GM15510 (cell line): ENCODE results near the gene DPP7.

Source experiments
- POLR2A ChIP-seq: IDR thresholded peaks from 3 replicates; pipeline ENCODE4 v1.6.1; 2011; ENCODE audit warnings: borderline replicate concordance; ENCODE audit not compliant: insufficient read length; ENCODE audit errors: extremely low read depth

The DPP7 gene

DNA sequence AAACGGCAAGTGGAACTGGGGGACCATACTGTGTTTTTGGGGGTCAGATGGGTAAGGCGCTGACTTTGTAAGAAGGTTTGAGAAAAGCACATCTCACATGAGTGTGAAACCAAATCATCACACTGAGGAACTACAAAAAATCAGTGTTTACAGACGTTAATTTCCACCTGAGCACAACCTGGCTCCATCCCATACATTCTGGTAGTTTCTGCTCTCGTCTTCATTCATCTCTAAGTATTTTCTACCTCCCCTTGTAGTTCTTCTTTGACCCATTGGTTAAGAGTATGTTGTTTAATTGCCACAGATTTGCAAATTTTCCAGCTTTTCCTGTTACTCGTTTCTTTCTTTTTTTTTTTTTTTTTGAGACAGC, 8.9 kb upstream of the DPP7 start:
- no peak for TF ChIP-seq POLR2A

DNA sequence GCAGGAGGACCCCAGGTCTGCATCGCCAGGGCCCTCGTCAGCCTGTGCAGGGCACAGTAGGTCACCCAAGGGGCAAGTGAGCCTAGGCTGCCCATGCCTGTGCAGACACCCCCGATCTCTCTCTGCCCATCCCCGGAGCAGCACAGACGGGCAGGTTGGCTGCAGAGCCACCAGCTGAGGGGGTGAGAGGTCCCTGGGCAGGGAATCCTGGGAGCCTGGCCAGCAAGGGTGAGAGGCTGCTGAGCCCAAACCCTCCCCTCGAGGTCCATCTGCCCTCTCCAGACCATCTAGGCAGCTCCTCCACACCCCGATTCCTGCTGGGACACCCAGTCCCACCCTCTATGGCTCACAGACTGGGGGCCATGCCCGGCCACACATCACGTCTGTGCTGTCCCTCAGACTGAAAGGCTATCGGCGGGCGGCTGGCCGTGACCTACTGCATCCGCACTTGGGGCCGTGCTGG, 2.8 kb upstream of the DPP7 start:
- no peak for TF ChIP-seq POLR2A

DNA sequence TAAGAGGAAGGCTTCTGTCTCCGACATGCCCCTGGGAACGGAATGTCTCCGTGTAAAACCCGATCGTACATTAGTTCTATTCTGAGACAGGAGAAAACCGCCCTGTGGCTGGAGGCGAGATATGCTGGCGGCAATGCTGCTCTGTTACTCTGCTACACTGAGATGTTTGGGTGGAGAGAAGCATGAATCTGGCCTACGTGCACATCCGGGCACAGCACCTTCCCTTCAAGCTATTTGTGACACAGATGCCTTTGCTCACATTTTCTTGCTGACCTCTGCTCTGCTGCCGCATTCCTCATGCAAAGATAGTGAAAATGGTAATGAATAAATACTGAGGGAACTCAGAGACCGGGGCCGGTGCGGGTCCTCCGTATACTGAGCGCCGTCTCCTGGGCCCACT, 2.2 kb upstream of the DPP7 start:
- TF ChIP-seq POLR2A: no peak

DNA sequence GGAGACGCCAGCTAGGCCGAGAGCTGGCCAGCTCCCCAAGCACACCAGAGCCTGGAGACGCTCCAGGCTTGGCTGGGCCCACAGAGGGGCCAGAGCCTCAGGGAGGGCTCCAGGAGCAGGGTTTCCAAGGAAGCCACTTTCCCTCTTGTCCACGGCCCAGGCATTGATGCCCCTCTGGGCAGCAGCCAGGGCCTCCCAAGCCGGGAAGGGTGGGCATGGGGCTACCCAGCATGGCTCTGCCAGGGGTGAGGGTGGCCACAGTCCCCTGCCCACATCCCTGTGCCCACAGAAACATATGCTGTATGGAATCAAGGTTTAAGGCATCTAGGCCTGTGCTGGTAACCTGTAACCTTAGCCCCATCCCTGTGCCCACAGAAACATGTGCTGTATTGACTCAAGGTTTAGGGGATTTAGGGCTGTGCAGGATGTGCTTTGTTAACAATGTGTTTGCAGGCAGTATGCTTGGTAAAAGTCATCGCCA, 1.5 kb upstream of the DPP7 start:
- TF ChIP-seq POLR2A: no peak

DNA sequence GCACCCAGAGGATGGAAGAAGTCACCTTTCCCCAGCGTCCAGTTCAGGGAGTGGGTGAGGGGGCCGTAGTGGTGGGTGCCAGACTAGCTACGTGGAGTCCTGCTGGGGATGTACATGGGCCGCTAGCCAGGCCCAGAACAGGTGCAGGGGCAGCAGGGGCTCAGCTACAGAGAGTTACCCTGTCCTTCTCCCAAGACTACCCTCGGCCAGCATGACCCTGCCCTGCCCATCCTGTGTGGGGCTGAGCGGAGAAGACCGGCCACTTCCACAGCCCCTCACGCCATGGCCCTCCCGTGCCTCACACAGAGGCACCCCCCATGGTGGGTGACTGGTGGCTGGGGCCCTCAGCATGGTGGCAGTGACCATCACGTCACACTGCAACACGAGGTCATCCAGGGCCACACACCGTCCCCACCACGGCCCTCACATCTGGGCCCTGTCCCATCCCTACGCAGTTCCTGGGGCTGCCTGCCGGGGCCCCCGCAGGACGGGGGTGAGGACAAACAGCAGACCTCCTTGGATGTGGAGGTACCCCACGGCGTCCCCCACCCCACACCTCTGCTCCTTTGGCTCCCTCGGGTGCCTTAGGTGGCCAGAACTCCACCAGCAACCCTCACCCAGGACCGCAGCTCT, 977 bp upstream of the DPP7 start:
- TF ChIP-seq POLR2A: no peak

DNA sequence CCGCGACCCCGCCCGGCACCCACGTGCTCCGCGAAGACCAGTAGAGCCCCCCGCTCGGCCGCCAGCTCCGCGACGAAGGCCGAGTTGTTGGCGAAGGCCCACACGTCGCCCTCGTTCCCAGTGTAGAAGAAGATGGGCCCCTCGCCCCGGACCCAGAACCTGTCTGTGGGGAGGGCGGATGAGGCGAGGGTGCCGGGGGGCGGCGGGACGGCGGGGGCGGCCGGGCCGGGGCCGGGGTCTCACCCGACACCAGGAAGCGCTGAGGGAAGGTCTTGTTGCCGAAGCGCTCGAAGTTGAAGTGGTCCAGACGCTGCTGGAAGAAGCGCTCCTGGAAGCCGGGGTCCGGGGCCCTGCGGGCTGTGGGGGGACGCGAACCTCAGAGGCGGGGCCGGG, 317 bp downstream of the DPP7 start:
- no peak for TF ChIP-seq POLR2A

DNA sequence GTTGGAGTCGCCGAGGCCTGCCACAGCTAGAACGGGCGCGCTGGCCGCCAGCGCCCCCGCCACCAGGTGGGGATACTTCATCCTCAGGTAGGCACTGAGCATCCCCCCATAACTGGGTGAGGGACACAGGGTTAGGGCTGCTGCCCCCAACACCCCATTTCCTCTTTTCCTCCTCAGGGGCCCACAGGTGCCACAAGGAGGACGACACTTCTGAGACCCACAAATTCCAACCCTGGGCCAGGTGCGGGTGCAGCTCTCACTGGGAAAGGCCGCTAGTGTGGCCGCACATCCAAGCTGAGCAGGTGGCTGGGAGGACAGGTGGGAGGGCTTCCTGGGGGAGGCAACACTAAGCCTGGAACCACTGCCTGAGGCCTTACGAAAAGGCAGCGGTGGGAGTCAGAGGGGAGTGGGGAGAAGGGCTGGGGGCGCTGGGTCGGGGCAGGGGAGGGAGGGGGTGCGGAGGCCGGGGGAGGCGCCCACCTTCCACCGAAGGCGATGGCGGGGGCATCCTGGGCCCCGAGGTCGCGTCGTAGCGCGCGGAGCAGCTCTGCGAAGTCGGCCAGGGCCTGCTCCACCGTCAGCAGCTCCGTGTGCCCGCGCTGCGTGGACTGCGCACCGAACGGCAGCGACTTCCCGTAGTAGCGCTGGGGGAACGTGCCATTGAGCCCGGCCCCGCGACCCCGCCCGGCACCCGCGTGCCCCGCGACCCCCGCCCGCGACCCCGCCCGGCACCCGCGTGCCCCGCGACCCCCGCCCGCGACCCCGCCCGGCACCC, 961 bp downstream of the DPP7 start:
- no peak for TF ChIP-seq POLR2A

DNA sequence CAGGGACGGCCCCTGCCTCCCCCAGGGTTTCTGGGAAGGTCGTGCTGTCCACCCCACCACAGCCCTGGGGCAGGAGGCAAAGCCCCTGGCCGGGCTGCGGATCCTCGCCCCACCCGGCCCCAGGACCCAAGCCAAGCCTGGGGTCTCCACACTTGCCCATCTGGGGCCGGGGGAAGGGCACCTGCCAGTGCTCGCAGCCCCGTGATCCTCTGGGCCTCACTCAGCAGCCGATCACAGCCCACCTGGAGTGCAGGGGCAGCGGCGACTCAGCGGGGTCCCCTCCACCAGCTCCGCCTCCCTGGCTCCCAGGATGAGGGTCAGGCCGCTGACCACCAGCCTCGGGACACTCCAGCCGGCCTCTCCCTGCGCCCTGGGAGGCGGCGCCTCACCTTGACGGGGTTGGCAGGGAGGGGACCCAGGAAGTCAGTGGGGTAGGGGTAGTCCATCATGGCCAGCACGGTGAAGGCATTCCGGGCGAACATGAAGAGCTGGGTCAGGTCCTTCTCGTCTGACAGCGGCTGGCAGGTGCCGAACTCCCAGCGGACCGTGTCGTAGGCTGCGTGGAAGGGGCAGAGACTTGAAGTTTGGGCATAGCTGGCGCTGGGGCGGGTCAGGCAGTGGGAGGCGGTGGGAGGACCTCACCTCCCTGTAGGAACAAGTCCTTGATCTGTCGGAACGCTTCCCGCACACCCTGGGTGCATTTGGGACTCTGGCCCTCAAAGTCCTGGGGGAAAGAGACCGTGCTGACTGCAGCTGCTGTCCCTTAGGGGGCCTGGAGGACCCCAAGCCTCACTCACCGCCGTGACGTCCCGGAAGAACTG, 1.8 kb downstream of the DPP7 start:
- no peak for TF ChIP-seq POLR2A

DNA sequence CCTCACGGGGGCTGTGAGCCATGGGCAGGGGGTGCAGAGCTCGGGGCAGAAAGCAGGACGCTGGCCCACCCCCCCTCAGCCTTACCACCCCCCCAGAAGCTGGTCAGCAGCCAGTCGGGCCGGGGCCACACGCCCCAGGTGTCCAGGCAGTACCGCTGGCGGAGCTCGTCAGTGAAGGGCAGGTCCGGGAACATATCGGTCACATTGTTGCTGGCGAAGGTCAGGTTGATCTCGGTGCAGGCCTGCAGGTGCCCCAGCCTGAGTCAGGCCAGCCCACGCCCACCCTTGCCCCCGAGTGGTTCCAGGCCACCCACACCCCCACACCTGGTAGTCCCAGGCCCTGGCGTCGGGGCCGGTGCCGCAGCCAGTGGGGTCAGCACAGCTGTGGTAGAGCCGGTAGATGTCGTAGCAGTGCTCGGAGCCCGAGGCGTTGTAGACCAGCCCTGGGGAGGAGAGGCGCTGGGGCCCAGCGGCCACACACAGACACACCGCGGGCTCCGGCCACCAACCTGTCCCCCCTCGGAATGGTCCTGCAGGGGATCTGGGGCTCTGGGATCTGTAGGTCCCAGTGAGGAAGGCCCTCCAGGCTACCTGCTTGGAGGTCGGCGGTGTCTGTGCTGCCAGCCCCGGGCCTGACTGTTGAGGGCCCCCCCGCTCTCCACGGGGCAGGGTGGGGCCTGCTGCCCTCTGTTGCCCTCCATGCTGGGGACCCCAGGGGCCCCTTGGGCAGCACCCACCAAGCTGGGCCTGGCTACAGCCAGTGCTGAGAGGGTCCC, 2.6 kb downstream of the DPP7 start:
- TF ChIP-seq POLR2A: no peak

DNA sequence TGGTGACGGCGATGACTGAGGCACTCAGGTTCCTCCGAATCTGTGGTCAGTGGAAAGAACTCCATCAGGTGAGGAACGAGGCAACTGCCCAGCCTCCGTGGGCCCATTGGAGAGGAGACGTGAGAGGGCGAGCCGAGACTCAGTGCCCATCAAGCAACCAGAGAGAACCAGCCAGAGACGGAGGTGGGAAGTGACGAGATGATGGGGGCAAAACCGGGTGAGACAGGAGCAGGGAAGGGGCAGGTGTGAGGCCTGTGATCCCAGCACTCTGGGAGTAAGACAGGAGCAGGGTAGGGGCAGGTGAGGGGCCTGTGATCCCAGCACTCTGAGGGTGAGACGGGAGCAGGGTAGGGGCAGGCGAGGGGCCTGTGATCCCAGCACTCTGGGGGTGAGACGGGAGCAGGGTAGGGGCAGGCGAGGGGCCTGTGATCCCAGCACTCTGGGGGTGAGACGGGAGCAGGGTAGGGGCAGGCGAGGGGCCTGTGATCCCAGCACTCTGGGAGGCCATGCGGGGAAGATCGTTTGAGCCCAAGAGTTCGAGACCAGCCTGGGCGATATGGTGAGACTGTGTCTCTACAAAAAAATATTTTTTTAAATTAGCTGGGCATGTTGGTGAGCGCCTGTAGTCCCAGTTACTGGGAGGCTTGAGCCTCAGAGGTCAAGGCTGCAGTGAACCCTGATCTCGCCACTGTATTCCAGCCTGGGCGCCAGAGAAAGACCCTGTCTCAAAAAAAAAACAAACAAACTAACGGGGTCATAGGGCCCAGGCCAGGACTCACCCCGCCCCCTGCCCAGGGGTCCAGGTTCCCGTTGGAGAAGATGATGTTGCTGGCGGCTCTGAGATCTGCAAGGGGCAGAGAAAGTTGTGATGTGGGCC, 3.4 kb downstream of the DPP7 start:
- no peak for TF ChIP-seq POLR2A

DNA sequence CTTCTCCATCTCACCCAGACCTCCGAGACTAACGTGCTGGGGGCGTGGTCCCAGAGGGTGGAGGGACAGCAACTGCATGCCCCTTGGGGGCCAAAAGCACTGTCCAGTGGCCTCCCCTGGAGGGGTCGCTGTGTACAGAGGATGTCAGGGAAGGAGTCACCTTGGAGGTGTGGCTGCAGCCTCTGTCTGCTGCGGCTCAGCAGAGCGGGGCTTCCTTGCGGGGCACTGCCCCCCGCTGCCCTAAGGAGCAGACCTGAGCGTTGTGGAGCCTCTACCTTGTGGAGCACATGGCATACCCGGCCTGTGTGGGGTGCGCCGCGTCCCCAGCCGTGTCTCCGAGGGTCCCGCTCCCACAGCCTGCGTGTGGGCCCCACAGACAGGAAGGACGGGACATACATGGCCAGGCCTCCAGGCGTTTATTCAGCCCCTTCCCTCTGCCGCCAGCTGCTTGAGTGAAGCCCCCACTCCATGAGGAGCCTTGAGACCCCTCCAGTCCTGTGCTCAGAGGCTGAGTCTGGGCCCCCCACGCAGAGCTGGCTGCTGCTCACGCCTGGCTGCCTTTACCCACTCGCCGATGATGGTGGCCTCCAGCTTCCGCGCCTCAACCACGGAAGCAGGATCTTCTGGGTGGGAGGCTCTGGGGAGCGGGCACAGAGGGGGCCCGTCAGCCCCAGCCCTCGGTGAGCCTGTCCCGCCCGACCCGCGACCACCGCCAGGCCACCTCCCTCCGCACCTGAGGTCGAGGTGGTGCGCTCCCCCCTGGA, 4.2 kb downstream of the DPP7 start:
- no peak for TF ChIP-seq POLR2A

DNA sequence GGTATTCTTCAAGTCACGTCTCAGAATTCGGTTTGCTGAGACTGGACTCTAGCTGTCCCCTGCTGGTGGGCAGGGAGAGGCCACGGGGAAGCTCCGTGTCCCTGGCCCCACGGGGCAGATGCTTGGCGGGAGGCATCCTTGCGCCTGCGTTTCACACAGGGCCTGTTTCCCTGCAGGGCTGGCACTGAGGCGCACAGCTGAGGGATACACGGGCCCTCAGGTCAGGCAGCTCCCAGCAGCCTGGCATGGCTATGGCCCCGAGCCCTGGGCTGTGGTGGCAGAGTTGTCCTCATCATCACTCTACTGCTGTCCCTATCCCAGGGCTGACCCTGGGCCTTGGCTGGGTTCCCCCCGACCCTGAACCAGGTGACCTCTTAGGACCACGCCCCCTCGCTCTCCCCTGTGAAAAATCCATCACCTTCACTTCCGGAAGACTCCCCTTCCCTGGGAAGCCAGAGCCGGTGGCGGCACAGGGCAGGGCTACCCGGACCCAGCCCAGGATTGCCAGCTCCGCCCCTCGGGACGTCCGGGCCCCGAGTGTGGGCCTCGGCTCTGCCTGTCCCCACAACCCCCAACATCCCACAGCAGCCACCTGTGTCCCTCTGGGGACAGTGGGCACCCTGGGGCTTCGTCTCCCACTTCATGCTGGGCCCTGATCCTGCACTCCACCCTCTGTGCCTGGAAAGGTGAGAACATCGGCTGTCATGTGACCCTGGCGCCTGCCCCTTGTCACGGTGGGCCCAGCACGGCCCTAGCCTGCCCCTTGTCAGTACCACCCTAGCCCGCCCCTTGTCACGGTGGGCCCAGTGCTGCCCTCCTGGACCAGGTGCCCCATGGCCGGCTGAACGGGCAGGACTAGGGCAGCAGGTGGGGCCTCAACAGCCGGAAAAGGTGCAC, 5.0 kb downstream of the DPP7 start:
- no peak for TF ChIP-seq POLR2A
